Neural cell (in vitro differentiated cells): ENCODE measurements around the gene PPFIA3.

Experiments used
- CTCF ChIP-seq: fragments of 450-650 bp; IDR thresholded peaks from 2 replicates; pipeline ENCODE4 v1.5.1; 2014; ENCODE audit warnings: antibody characterized with exemption, mild to moderate bottlenecking, moderate library complexity; ENCODE audit not compliant: poor library complexity, severe bottlenecking
- EZH2 ChIP-seq: fragments of 200-600, 300-800 bp; shearing (Covaris generic), sonication (generic); IDR thresholded peaks from 2 replicates; pipeline ENCODE4 v1.6.1; 2014; ENCODE audit warnings: antibody characterized with exemption, low read length, borderline replicate concordance, mild to moderate bottlenecking; ENCODE audit not compliant: insufficient read depth, poor library complexity, severe bottlenecking
- RAD21 ChIP-seq: fragments of 450-650 bp; conservative IDR thresholded peaks from 2 replicates; pipeline ENCODE4 v1.6.1; 2014; ENCODE audit warnings: antibody characterized with exemption, mild to moderate bottlenecking, moderate library complexity
- REST ChIP-seq: IDR thresholded peaks from 2 replicates; pipeline ENCODE4 v1.6.1; 2012; ENCODE audit warnings: borderline replicate concordance
- SMC3 ChIP-seq: fragments of 450-650 bp; conservative IDR thresholded peaks from 2 replicates; pipeline ENCODE4 v1.6.1; 2014; ENCODE audit warnings: antibody characterized with exemption, mild to moderate bottlenecking, moderate library complexity; ENCODE audit not compliant: poor library complexity

DNA sequence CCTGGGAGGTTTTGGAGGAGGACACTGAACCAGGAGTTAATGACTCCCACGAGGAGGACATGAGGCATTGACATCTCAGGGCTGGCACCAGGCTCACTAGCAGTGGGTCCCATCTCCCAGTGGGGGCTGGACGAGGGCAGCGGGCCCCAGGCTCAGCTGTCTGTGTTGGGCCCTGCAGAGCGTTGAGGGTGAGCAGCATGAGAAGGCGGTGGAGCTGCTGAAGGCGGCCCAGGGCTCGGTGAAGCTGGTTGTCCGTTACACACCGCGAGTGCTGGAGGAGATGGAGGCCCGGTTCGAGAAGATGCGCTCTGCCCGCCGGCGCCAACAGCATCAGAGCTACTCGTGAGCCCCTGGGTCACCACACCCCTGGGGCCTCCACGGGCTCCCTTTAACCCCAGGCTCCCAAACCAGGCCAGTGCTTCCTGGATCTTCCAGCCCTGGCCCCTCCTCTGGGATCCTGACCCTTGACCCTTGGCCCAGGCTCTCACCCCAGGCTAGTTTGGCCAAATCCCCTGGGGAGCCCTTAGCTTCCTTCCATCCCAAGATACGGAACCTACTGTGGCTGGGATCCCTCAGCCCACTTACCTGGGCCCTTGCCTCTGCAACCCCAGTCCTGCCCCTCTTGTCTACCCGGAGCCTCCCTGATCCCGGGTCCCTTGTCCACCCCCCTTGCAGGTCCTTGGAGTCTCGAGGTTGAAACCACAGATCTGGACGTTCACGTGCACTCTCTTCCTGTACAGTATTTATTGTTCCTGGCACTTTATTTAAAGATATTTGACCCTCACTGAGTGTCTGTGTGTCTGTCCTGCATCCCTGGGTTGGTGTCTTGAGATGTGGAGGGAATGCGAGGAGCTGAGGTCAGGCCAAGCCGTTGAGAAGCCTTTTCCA, 1.4 kb upstream of the PPFIA3 start:
- no peak for TF ChIP-seq CTCF
- TF ChIP-seq SMC3 = no peak
- TF ChIP-seq RAD21 = no peak
- no peak for TF ChIP-seq REST
- no peak for TF ChIP-seq EZH2
